Measurements from ENCODE around the gene SLC41A3.
"Not testable (repeated sequence)": the region's sequence is repeated elsewhere in the genome, so short reads cannot be mapped to it uniquely, and the experiment has no call there.

SLC41A3 gene

GRCh38 chr3:126051234-126051633, 32.7 kb downstream of the SLC41A3 start:
- DNase-seq, result no peak

GRCh38 chr3:126050626-126051025, 33.3 kb downstream of the SLC41A3 start:
- no peak for DNase-seq

GRCh38 chr3:126050050-126050392, 33.9 kb downstream of the SLC41A3 start:
- no peak for DNase-seq

- no peak for DNase-seq
Measured at GRCh38 chr3:126049289-126050049, 34.5 kb downstream of the SLC41A3 start.

GRCh38 chr3:126040386-126040785, 43.5 kb downstream of the SLC41A3 start:
- DNase-seq, result no peak

- no peak for DNase-seq
Measured at GRCh38 chr3:126039870-126040269, 44.1 kb downstream of the SLC41A3 start.

- DNase-seq, result not testable (repeated sequence)
Measured at GRCh38 chr3:126038791-126039190, 45.1 kb downstream of the SLC41A3 start.

- no peak for DNase-seq
Measured at GRCh38 chr3:126036056-126036549, 47.8 kb downstream of the SLC41A3 start.

- DNase-seq, result no peak
Measured at GRCh38 chr3:126035362-126036050, 48.4 kb downstream of the SLC41A3 start.

- peak; percentile 5 for DNase-seq
Measured at GRCh38 chr3:126034481-126035361, 49.2 kb downstream of the SLC41A3 start.

- DNase-seq, result no peak
Measured at GRCh38 chr3:126033765-126034164, 50.2 kb downstream of the SLC41A3 start.

- DNase-seq, result no peak
Measured at GRCh38 chr3:126033051-126033745, 50.7 kb downstream of the SLC41A3 start.

GRCh38 chr3:126031981-126032471, 51.9 kb downstream of the SLC41A3 start:
- no peak for DNase-seq

- DNase-seq, result no peak
Measured at GRCh38 chr3:126030455-126030854, 53.5 kb downstream of the SLC41A3 start.

GRCh38 chr3:126029241-126029640, 54.7 kb downstream of the SLC41A3 start:
- DNase-seq, result no peak

- DNase-seq, result no peak
Measured at GRCh38 chr3:126028096-126028495, 55.8 kb downstream of the SLC41A3 start.

- no peak for DNase-seq
Measured at GRCh38 chr3:126026761-126027160, 57.2 kb downstream of the SLC41A3 start.

- DNase-seq, result no peak
Measured at GRCh38 chr3:126026277-126026751, 57.6 kb downstream of the SLC41A3 start.

GRCh38 chr3:126025862-126026261, 58.1 kb downstream of the SLC41A3 start:
- DNase-seq, result no peak

- no peak for DNase-seq
Measured at GRCh38 chr3:126025116-126025729, 58.7 kb downstream of the SLC41A3 start.

- DNase-seq, result no peak
Measured at GRCh38 chr3:126024049-126024854, 59.7 kb downstream of the SLC41A3 start.

Measured in fibroblast of skin of right quadriceps (primary cell).